PC-9 (cell line): Measurements from ENCODE around the gene MICAL3.

Experiments
- CTCF ChIP-seq: fragments of 200-600 bp; sonication (generic); conservative IDR thresholded peaks from 2 replicates; pipeline ENCODE4 v1.6.1; 2017; ENCODE audit warnings: mixed run types, antibody characterized with exemption, mild to moderate bottlenecking, moderate library complexity
- EZH2 ChIP-seq: fragments of 200-600 bp; sonication (generic); IDR thresholded peaks from 2 replicates; pipeline ENCODE4 v1.8.0; 2017; ENCODE audit warnings: antibody characterized with exemption, low read depth

DNA sequence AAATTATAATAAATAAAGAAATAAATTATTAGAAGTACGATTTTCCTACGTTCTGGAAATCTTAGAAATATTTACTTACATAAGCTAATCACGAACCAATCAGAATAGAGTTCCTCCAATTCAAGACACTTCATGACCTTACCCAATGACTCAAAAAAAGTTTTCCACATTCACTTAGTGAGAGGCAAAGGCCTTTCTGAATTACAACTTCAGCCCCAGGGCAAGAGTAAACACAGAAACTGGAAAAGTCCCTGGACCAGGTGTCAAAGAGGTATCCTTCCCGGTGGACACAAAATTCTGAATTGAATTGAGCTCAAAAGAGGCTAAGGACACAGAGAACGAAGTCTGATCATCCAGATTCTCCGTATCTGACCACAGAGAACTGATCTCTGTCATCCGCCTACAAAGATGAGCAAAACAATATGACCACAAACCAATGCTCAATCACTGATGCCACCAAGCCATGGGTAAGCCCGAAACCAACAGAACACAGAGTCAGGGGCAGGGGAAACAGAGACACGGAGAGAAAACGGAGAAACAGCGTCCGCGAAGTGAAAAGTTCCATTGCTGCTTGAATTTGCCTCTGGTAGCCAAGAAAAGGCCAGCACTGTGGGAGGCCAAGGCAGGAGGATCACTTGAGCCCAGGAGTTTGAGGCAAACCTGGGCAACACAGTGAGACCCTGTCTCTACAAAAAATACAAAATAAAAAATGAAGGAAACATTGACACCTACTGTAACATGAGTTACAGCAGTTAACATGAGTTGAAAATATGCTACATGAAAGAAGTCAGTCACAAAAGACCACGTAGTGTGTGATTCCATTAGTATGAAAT, 256.9 kb downstream of the MICAL3 start:
- no peak for TF ChIP-seq CTCF
- TF ChIP-seq EZH2 = no peak
